Sigmoid colon (tissue), 7 donors: ENCODE data around the gene SOX6. TPM values are rescaled to one million over a fixed set of nuclear protein-coding genes. Genes with fewer than 3 reads are reported as not detected.

Experiments used
- DNase-seq: peaks from one replicate; pipeline ENCODE4 v3.0.0-alpha.2; 2019
- H3K27ac ChIP-seq, 4 donors: fragments of 200-600 bp; sonication (generic); one replicate each; pipeline ENCODE4 v1.5.1; 2016 to 2019; ENCODE audit warnings: mild to moderate bottlenecking in 1 of 4
- H3K27me3 ChIP-seq, 3 donors: fragments of 200-600 bp; sonication (generic); one replicate each; pipeline ENCODE4 v1.5.1; 2019; ENCODE audit warnings: mild to moderate bottlenecking in 1 of 3
- H3K36me3 ChIP-seq, 4 donors: fragments of 200-600 bp; sonication (generic); one replicate each; pipeline ENCODE4 v1.5.1; 2016 to 2019
- H3K4me1 ChIP-seq, 4 donors: fragments of 200-600 bp; sonication (generic); one replicate each; pipeline ENCODE4 v1.5.1; 2017 to 2019
- H3K4me3 ChIP-seq, 4 donors: fragments of 200-600 bp; sonication (generic); one replicate each; pipeline ENCODE4 v1.5.1; 2017 to 2019; ENCODE audit warnings: mild to moderate bottlenecking in 2 of 4, moderate library complexity in 1 of 4
- H3K9me3 ChIP-seq, 4 donors: fragments of 200-600 bp in 3 of 4; sonication (generic) in 3 of 4; one replicate each; pipeline versions ENCODE4 v1.5.1 to v1.6.1; 2013 to 2019
- EP300 ChIP-seq, 4 donors: sonication (generic); formaldehyde crosslinking; IDR thresholded peaks; one replicate each; pipeline ENCODE4 v1.6.1; 2017; ENCODE audit warnings: antibody characterized with exemption in 4 of 4
- POLR2A ChIP-seq, 2 donors: fragments of 450-650 bp; IDR thresholded peaks; one replicate each; pipeline ENCODE4 v1.6.1; 2016; ENCODE audit warnings: antibody characterized with exemption in 2 of 2, mild to moderate bottlenecking in 2 of 2, moderate library complexity in 2 of 2
- POLR2AphosphoS5 ChIP-seq, 4 donors: sonication (generic); formaldehyde crosslinking; IDR thresholded peaks; one replicate each; pipeline ENCODE4 v1.6.1; 2017; ENCODE audit warnings: antibody characterized with exemption in 4 of 4
- WGBS, 2 donors: extraction: QIAGEN DNeasy Blood & Tissue Kit; methylation state at CpG; one replicate each; pipeline ENCODE4 v1.1.7; 2013; 5-methylcytosine and 5-hydroxymethylcytosine counted together
- intact Hi-C: fragments of 100-400 bp; cut with DNase I; formaldehyde crosslinking; loops from one replicate; pipeline ENCODE4 v1.15.1; 2023
- polyA plus RNA-seq, 3 donors: library from polyadenylated mRNA; stranded (reverse); fragments of 200-250 nt; gene quantifications; one replicate each; pipeline ENCODE4 v1.2.3, GENCODE V29; 2013
- total RNA-seq, 4 donors: library from RNA; depleted of rRNA; stranded (reverse); fragments of >200 nt; gene quantifications; one replicate each; pipeline ENCODE4 v1.1.0, GENCODE V29; 2016
- TF ChIP-seq, protein P1 (sequence below), 4 experiments: fragments of 450-650 bp in 3 of 4; fragments of 200-600 bp in 1 of 4; IDR thresholded peaks; one replicate each; pipeline ENCODE4 v1.5.1; 2016 to 2019; ENCODE audit warnings: antibody characterized with exemption in 4 of 4, mild to moderate bottlenecking in 3 of 4, moderate library complexity in 2 of 4
- donor health status: healthy with polysubstance abuse.
- donor health status: Bipolar disorder and iron deficiency.
- donor health status: healthy.

Gene SOX6
- total and polyA plus RNA-seq, 7 donors: 0.46 to 6.1 (median 1.7) TPM

GRCh38 chr11:15955595-15955994 is 400.8 kb downstream of the SOX6 start:
- WGBS, 2 donors: 74 to 91% methylated on average over 2 of the region's 2 CpGs
- intact Hi-C loops: no loop called here

DNA sequence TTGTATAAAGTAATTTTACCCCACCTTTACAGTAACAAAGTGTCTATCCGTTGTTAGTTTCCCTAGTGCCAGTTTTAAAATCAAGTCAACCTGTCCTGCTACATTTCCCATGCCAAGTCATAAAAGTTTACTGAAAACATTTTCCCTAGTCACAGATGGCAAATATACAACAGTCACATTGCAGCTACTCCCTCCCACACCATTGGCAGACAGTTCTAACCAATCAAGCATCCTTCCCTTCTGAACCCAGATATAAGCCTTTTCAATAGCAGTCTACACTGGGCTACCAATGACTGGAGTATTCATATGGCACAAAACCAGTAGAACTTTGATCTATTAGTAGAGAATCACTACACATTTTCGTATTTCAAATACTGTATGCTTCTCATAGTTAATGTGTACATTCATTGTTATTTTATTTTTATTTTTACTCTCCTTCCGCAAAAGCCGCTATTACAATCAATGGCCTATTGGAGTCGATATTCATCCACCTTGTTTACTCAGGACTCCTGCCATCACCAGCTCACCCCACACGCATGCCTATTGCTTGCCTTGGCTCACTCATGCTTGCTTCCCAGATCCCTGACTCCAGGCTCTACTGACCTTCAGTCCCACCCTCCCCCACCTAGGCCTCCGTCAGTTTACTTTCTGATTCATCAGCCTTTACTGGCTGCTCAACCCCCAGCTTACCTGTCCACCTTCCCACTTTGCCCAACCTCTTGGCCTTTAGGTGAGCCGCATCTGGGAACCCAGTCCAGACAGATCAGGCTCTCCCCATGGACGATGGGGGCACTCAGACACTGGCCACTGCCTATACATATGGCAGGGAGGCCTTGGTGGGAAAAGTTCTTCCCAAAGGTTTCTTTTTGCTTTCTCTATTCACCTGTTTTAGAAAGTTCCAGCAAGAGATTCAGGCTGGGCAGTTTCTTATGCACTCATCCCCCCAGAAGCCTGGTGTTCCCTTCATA is 408.4 kb downstream of the SOX6 start:
- Histone ChIP-seq H3K9me3 (peaks cover 0 to 2% (median 0%) of the 10 kb centered on the region in 4 donors), H3K4me1 (no peaks in the 10 kb centered on the region), H3K27ac (no peak overlapping the region), H3K36me3 (no peaks in the 10 kb centered on the region), H3K4me3 (no peak overlapping the region), H3K27me3 (no peaks in the 10 kb centered on the region)
- intact Hi-C loops: no loop called here
- 88 to 94% methylated on average over 9 of the region's 9 CpGs for WGBS, 2 donors
- DNase-seq: no peak
- TF ChIP-seq POLR2AphosphoS5 (IDR thresholded peaks at IDR 0.05): no peak
- TF ChIP-seq POLR2A (IDR thresholded peaks at IDR 0.05): no peak
- TF ChIP-seq EP300 (IDR thresholded peaks at IDR 0.05): no peak
- TF ChIP-seq, protein P1, sequence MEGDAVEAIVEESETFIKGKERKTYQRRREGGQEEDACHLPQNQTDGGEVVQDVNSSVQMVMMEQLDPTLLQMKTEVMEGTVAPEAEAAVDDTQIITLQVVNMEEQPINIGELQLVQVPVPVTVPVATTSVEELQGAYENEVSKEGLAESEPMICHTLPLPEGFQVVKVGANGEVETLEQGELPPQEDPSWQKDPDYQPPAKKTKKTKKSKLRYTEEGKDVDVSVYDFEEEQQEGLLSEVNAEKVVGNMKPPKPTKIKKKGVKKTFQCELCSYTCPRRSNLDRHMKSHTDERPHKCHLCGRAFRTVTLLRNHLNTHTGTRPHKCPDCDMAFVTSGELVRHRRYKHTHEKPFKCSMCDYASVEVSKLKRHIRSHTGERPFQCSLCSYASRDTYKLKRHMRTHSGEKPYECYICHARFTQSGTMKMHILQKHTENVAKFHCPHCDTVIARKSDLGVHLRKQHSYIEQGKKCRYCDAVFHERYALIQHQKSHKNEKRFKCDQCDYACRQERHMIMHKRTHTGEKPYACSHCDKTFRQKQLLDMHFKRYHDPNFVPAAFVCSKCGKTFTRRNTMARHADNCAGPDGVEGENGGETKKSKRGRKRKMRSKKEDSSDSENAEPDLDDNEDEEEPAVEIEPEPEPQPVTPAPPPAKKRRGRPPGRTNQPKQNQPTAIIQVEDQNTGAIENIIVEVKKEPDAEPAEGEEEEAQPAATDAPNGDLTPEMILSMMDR (IDR thresholded peaks at IDR 0.05): no peak

More at GRCh38 chr11:15955595-15955994, 400.8 kb downstream of the SOX6 start:
- Histone ChIP-seq H3K9me3 (no peaks in the 10 kb centered on the region), H3K36me3 (no peaks in the 10 kb centered on the region), H3K27ac (no peak overlapping the region), H3K4me1 (no peaks in the 10 kb centered on the region), H3K4me3 (no peak overlapping the region), H3K27me3 (no peaks in the 10 kb centered on the region)
- DNase-seq: no peak
- TF ChIP-seq POLR2A (IDR thresholded peaks at IDR 0.05) (no peak), POLR2AphosphoS5 (IDR thresholded peaks at IDR 0.05) (no peak)
- TF ChIP-seq, protein P1 (IDR thresholded peaks at IDR 0.05): no peak

GRCh38 chr11:15945726-15946125 is 410.6 kb downstream of the SOX6 start:
- H3K4me1 ChIP-seq: no peaks in the 10 kb centered on the region
- no peak for DNase-seq
- H3K36me3 ChIP-seq: no peaks in the 10 kb centered on the region
- H3K27ac ChIP-seq: no peak overlapping the region
- WGBS, 2 donors: 90 to 96% methylated on average over 1 of the region's 1 CpG
- H3K27me3 ChIP-seq: no peaks in the 10 kb centered on the region
- peaks cover 0 to 2% (median 0%) of the 10 kb centered on the region in 4 donors for H3K9me3 ChIP-seq
- intact Hi-C loops: no loop called here
- TF ChIP-seq POLR2A (IDR thresholded peaks at IDR 0.05): no peak
- TF ChIP-seq POLR2AphosphoS5 (IDR thresholded peaks at IDR 0.05): no peak
- TF ChIP-seq, protein P1 (IDR thresholded peaks at IDR 0.05): no peak
- TF ChIP-seq EP300 (IDR thresholded peaks at IDR 0.05): no peak
- no peak overlapping the region for H3K4me3 ChIP-seq

DNA sequence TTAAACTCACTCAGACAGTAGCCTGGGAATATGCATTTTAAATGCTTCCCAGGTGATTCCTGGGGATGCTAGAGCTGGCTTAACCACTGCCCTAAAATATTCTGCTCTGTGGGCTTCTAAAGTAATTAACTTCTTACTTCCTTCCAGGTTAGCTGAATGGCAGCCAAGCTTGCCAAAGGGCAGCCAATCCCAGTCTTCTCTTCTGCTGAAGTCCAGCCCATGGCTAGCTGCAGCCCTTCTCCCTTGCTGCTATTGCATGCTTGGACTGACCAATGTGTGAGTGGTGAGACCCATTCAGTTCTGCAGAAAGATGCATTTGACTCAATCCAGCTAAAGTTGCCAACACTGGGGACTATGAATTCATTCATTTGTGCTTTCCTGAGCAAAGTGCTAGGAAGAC is 411.9 kb downstream of the SOX6 start:
- H3K27me3 ChIP-seq: no peaks in the 10 kb centered on the region
- no peaks in the 10 kb centered on the region for H3K4me1 ChIP-seq
- no peak overlapping the region for H3K4me3 ChIP-seq
- H3K27ac ChIP-seq: no peak overlapping the region
- intact Hi-C loops: no loop called here
- no peaks in the 10 kb centered on the region for H3K36me3 ChIP-seq
- DNase-seq: no peak
- TF ChIP-seq POLR2AphosphoS5 (IDR thresholded peaks at IDR 0.05) (no peak), EP300 (IDR thresholded peaks at IDR 0.05) (no peak), POLR2A (IDR thresholded peaks at IDR 0.05) (no peak)
- TF ChIP-seq, protein P1 (IDR thresholded peaks at IDR 0.05): no peak
- H3K9me3 ChIP-seq: peaks cover 0 to 2% (median 0%) of the 10 kb centered on the region in 4 donors
